DOHH2 (cell line): ENCODE measurements around the gene SNX20.

ENCODE experiments used
- H3F3A ChIP-seq: fragments of 200-600 bp; sonication (generic), shearing (Covaris generic); 2 replicates; pipeline ENCODE4 v1.6.0; 2016; ENCODE audit warnings: antibody characterized with exemption, mild to moderate bottlenecking; ENCODE audit not compliant: control insufficient read depth, insufficient read depth
- H3K27ac ChIP-seq: fragments of 200-600 bp; sonication (generic); 2 replicates; pipeline ENCODE4 v1.5.1; 2014; ENCODE audit warnings: low read depth, mild to moderate bottlenecking, low read length, moderate library complexity
- H3K27me3 ChIP-seq: fragments of 200-600 bp; sonication (generic); 2 replicates; pipeline ENCODE4 v1.6.1; 2014; ENCODE audit warnings: mild to moderate bottlenecking, low read length, mixed read lengths; ENCODE audit not compliant: control insufficient read depth
- H3K36me3 ChIP-seq: fragments of 200-600 bp; sonication (generic); 2 replicates; pipeline ENCODE4 v1.6.1; 2014; ENCODE audit warnings: mild to moderate bottlenecking, low read length, moderate library complexity, mixed read lengths; ENCODE audit not compliant: control insufficient read depth
- H3K4me1 ChIP-seq: fragments of 200-600 bp; sonication (generic); 2 replicates; pipeline ENCODE4 v1.6.1; 2014; ENCODE audit warnings: mild to moderate bottlenecking, low read length, mixed read lengths; ENCODE audit not compliant: control insufficient read depth
- H3K4me2 ChIP-seq: fragments of 200-600 bp; sonication (generic); 2 replicates; pipeline ENCODE4 v1.6.0; 2014; ENCODE audit warnings: mild to moderate bottlenecking, low read length, moderate library complexity
- H3K4me3 ChIP-seq: fragments of 200-600 bp; sonication (generic); 2 replicates; pipeline ENCODE4 v1.5.1; 2014; ENCODE audit warnings: mild to moderate bottlenecking, low read length, mixed read lengths
- H3K79me2 ChIP-seq: fragments of 200-600 bp; sonication (generic); 2 replicates; pipeline ENCODE4 v1.6.1; 2014; ENCODE audit warnings: mild to moderate bottlenecking, low read length, mixed read lengths; ENCODE audit not compliant: control insufficient read depth
- H3K9me2 ChIP-seq: fragments of 200-600 bp; sonication (generic); replicated peaks from 2 replicates; pipeline ENCODE4 v1.6.1; 2014; ENCODE audit warnings: mild to moderate bottlenecking, low read length, mixed read lengths; ENCODE audit not compliant: control insufficient read depth
- H3K9me3 ChIP-seq: fragments of 200-600 bp; sonication (generic); 2 replicates; pipeline ENCODE4 v1.6.1; 2014; ENCODE audit warnings: antibody characterized with exemption, low read length, mixed read lengths; ENCODE audit not compliant: control insufficient read depth, insufficient read depth
- H4K20me1 ChIP-seq: fragments of 200-600 bp; sonication (generic); 2 replicates; pipeline ENCODE4 v1.6.0; 2014; ENCODE audit warnings: low read depth, mild to moderate bottlenecking, antibody characterized with exemption, low read length, moderate library complexity; ENCODE audit not compliant: control insufficient read depth, insufficient read depth
- CTCF ChIP-seq: fragments of 200-600 bp; sonication (generic); IDR thresholded peaks from one replicate; pipeline ENCODE4 v1.5.1; 2014; ENCODE audit warnings: antibody characterized with exemption, mild to moderate bottlenecking, low read depth, low read length; ENCODE audit not compliant: poor library complexity, severe bottlenecking
- EZH2phosphoT487 ChIP-seq: fragments of 200-600 bp; sonication (generic); IDR thresholded peaks from 2 replicates; pipeline ENCODE4 v1.6.1; 2017; ENCODE audit warnings: borderline replicate concordance, mild to moderate bottlenecking, antibody characterized with exemption, low read length, moderate library complexity, mixed read lengths

The SNX20 gene

GRCh38 chr16:50626868-50627267 is 54.2 kb downstream of the SNX20 start:
- Histone ChIP-seq H3K4me1 (no peaks in the 10 kb centered on the region), H3F3A (no peaks in the 10 kb centered on the region), H3K27me3 (no peaks in the 10 kb centered on the region), H3K79me2 (no peaks in the 10 kb centered on the region), H3K36me3 (no peaks in the 10 kb centered on the region), H3K27ac (no peak overlapping the region), H4K20me1 (no peaks in the 10 kb centered on the region), H3K9me3 (no peaks in the 10 kb centered on the region), H3K4me2 (no peak overlapping the region), H3K4me3 (no peak overlapping the region), H3K9me2 (no peaks in the 10 kb centered on the region)
- TF ChIP-seq EZH2phosphoT487 (no peak), CTCF (no peak)

GRCh38 chr16:50625374-50625773 is 55.7 kb downstream of the SNX20 start:
- H3K27ac ChIP-seq: no peak overlapping the region
- no peak overlapping the region for H3K4me2 ChIP-seq
- no peak overlapping the region for H3K4me3 ChIP-seq
- no peak for TF ChIP-seq EZH2phosphoT487
- TF ChIP-seq CTCF: no peak
- no peaks in the 10 kb centered on the region for H4K20me1 ChIP-seq
- no peaks in the 10 kb centered on the region for H3K79me2 ChIP-seq
- no peaks in the 10 kb centered on the region for H3K27me3 ChIP-seq
- no peaks in the 10 kb centered on the region for H3K4me1 ChIP-seq
- H3F3A ChIP-seq: no peaks in the 10 kb centered on the region
- no peaks in the 10 kb centered on the region for H3K9me3 ChIP-seq
- H3K36me3 ChIP-seq: no peaks in the 10 kb centered on the region
- no peaks in the 10 kb centered on the region for H3K9me2 ChIP-seq

GRCh38 chr16:50624449-50624970 is 56.6 kb downstream of the SNX20 start:
- Histone ChIP-seq H3F3A (no peaks in the 10 kb centered on the region), H3K36me3 (no peaks in the 10 kb centered on the region), H3K9me2 (no peaks in the 10 kb centered on the region), H3K27me3 (no peaks in the 10 kb centered on the region), H3K4me3 (no peak overlapping the region), H3K27ac (no peak overlapping the region), H3K4me1 (no peaks in the 10 kb centered on the region), H3K79me2 (no peaks in the 10 kb centered on the region), H3K9me3 (no peaks in the 10 kb centered on the region), H4K20me1 (no peaks in the 10 kb centered on the region), H3K4me2 (no peak overlapping the region)
- TF ChIP-seq CTCF (no peak), EZH2phosphoT487 (no peak)
